ENCODE data around the gene FBXO38. TPM values are rescaled to one million over a fixed set of nuclear protein-coding genes. Genes with fewer than 3 reads are reported as not detected.

FBXO38 gene
- total RNA-seq, 1 donor from 2014 or later = 28.9 TPM

DNA sequence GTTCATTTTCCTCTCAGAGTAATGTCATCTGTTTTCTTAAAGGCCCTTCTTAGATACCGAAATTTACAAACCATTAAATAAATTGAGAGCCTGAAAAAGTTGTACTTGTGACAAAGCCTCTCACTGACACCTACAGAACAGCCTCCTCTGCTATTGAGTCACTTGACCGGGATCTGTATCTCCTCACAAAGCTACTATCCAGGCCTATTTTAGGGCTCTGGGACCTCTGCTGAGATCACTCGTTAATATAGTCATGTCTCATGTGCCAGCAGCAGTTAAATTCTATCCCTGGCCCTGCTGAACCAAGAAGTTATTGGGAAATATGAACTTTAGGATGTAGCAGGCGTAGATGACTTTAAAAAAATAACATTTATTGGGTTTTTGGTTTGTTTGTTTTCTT lies 31.1 kb downstream of the FBXO38 start:
- DNase-seq = no peak

DNA sequence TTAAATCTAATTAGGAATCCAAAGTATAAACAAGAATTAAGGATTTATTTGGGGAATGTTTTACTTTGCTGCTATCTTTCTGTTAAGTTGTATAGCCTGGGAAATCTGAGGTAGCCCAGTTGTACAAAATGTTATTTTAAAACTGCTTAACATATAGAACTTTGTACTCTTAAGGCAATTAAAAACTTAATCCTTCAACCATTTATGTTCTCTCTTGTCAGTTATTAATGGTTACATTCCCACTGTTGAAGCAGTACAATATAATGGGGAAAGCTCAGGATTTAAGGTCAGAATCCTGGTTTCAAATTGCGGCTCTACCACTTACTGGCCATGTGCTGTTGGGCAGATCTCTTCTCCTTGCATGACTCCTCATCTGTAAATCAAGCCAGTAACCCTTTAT lies 32.7 kb downstream of the FBXO38 start:
- ATAC-seq (ENCODE audit: poor library complexity) = no peak
- no peak for DNase-seq

More for the DNA sequence above, 31.1 kb downstream of the FBXO38 start:
- intact Hi-C loops (cut with DNase I) = no loop called here
- ATAC-seq (ENCODE audit: poor library complexity) = peak; percentile 81

DNA sequence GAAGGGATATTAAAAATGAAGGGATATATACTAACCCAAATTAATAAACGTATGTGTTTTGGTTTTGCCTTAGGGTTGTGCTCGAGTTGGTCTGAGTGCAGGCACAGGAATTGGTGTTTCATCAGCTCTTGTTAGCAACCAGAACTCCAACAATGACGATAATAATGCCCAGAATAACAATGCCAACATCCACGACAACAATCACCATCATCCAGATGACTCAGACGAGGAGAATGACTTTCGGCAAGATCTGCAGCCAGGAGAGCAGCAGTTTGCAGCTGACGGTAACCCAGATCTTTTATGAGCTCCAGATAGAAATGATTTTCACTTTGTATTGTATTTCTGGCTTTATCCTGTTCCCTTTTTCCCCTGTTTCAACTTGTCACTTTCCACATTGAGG lies 33.2 kb downstream of the FBXO38 start:
- ATAC-seq (ENCODE audit: poor library complexity) = peak; percentile 42
- intact Hi-C loops (cut with DNase I) = no loop called here
- DNase-seq = no peak

More for the DNA sequence above, 32.7 kb downstream of the FBXO38 start:
- intact Hi-C loops (cut with DNase I) = no loop called here

DNA sequence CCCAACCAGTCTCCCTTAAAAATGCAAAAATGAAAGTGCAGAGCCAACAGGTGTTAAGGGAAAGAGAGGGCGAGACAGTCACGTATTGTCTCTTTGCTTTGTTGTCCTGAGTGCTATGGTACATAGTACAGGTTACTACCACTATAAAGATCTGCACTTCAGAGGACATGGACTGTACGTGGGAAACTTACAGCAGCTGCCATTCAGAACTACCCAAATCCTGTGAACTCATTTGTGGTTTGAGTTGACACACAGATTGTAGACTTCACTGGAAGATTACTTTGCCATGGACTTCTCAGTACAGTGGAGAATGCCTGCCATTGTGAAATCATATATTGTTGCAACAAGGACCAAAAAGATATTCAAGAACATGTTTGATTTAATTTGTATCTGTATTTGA lies 34.8 kb downstream of the FBXO38 start:
- intact Hi-C loops (cut with DNase I) = no loop called here
- ATAC-seq (ENCODE audit: poor library complexity) = no peak

DNA sequence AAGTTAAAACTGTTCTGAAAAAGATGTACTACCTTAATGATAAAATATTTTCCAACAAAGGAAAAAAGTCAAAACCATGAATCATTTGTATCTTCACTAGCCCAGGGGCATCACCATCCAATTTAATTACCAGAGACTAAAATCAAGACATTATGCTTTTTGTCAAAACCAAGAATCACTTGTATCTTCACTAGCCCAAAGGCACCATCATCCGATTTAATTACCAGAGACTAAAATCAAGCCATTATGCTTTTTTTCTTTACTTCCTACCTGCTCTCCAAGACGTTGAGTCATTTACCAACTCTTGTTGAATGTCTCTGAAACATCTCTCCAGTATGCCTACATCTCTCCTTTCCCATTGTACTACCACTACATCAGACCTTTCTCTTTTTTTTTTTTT lies 37.9 kb downstream of the FBXO38 start:
- ATAC-seq (ENCODE audit: poor library complexity) (no peak), DNase-seq (no peak)
- intact Hi-C loops (cut with DNase I) = no loop called here

More for the DNA sequence above, 34.8 kb downstream of the FBXO38 start:
- no peak for DNase-seq

DNA sequence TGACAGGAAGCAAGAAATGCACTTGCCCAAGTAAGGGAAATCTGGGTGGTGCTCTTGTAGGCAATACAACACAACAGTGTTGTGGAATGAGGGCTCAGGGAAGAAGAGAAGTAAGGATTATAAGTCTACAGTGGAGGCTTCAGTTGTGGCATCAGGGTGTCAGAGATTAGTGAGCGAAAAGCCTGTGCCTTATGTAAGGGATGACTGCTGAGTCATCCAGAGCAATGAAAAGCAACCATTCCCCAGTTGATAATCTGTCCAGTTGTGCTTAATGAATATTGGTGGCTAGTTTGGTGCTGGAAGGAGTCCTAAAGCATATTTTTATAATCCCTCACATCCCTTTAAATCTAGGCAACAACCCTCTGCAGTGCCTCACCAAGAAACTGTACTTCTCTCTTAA lies 42.0 kb downstream of the FBXO38 start:
- ATAC-seq (ENCODE audit: poor library complexity) = no peak
- no peak for DNase-seq
- intact Hi-C loops (cut with DNase I) = no loop called here

DNA sequence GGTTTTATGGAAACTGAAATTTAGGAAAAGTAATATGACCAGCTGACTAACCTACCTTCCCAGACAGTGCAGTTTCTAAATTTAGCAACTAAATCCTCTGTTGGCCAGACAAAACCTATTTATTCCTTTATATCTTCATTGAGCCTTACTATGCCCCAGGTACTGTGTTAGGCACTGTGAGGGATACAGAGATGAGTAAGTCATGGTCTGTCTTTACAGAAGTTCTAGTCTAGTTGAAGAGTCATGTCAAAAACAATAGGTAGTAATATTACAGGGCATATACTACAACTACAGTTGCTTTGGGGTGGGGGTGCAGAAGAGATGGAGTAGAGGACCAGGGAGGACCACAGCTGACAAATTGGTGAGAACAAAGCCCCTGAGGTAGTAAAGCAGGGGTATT lies 42.8 kb downstream of the FBXO38 start:
- ATAC-seq (ENCODE audit: poor library complexity) (no peak), DNase-seq (no peak)
- intact Hi-C loops (cut with DNase I) = no loop called here

DNA sequence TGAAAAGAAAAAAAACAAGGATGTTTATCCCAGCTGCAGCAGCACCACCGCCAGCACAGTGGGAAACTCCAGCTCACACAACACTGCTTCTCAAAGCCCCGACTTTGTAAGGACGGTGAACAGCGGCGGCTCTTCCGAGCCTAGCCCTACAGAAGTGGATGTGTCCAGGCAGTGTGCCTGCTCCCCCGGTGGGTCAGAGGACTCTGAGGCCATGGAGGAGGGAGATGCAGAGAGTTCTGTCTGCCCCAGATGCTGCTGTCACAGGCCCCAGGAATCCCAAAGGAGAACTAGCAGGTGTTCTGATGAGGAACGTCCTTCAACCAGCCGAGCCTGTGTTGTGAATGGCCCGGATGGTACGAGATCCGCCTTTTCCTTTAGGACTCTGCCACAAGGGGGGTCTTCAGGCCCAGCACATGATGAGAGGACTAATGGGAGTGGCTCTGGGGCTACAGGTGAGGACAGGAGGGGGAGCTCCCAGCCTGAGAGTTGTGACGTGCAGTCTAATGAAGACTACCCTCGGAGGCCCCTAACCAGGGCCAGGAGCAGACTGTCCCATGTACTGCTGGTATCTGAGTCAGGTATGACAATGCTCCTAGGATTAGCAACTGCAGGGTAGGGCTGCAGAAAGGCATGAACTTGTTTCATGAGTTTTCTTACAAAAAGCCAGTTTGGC lies 43.7 kb downstream of the FBXO38 start:
- peak; percentile 53 for ATAC-seq (ENCODE audit: poor library complexity)
- intact Hi-C loops (cut with DNase I) = no loop called here
- DNase-seq = no peak

DNA sequence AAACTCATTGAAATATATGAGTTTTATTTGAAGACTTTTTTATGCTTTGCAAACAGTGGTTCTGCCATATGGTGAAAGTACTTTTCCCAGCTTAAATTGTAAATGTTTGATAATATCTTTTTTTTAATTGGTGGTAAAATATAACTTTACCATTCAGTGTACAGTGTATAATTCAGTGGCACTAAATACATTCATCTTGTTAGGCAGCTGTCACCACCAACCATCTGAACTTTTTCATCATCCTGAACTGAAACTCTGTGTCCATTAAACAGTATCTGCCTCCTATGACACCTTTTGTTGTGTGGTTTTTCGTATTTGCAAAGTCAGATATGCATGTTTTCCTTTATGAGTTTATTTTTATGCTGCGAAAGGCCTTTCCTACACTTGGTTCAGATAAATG lies 45.1 kb downstream of the FBXO38 start:
- intact Hi-C loops (cut with DNase I) = no loop called here
- ATAC-seq (ENCODE audit: poor library complexity) (no peak), DNase-seq (no peak)

DNA sequence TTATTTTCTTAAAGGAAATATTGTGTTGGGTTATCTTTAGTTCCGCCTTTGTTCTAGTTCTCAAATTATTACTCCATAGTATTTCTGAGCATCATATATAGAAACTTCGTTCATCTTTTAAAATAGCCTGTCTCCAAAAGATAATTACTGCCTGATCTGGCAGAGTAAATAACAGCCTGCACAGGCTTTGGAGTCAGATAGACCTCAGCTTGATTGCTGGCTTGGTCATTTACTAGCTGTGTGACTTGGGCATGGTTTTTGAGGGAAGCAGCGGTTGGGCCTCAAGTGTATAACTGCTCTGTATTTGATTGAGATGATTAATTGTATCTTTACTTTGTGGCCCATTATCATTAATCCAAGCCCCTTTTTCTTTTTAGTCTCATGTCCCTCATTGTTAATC lies 50.1 kb downstream of the FBXO38 start:
- DNase-seq (no peak), ATAC-seq (ENCODE audit: poor library complexity) (no peak)
- intact Hi-C loops (cut with DNase I) = no loop called here

DNA sequence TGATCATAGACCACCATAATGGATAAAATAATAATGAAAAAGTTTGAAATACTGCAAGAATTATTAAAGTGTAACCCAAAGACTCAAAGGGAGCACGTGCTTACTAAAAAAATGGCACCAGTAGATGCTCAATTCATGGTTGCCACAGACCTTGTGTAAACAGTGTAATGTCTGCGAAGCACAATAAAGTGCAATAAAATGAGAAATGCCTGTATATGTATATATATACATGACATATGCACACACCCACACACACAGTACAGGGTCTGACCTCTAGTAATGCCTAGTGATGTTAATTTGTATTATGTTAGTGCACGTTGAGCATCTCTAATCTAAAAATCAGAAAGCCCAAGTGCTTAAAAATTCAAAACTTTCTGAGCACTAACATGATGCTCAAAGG lies 52.3 kb downstream of the FBXO38 start:
- intact Hi-C loops (cut with DNase I) = no loop called here
- no peak for ATAC-seq (ENCODE audit: poor library complexity)
- DNase-seq = no peak

DNA sequence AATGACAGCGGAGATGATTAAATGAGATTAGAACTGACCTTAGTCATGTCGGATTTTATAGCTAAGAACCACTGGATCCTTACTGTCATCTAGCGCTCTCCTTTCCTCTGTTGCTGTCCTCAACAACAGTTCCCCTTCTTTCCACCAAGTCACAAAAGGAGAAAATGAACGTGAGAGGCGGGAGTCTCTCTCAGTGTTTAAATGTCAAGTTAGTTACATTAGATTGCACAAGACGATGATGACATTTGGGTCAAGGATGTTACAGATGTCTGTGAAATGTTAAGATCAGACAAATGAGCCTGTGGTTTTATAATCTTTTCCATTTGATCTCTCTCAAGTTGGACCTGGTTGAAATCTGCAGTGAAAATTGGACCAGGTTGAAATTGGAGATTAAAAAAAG lies 53.5 kb downstream of the FBXO38 start:
- ATAC-seq (ENCODE audit: poor library complexity) (no peak), DNase-seq (no peak)
- intact Hi-C loops (cut with DNase I) = no loop called here

DNA sequence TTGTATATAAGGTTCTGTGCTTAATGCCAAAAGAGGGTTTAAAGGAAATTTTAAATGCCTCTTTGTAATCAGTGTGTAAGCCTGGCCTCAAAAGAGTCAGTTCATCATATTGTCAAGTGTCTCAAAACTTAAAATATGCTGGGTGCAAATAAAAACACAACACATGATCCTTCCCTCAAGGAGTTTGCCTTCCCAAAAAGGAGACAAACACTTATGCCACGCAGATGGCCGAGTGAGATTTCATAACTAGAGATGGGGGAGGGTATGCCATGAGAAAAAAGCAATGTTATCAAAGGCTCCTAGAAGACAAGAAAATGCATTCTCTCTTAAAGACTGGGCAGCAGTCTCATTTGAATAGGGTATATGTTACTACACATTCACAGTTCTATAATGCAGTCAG lies 55.2 kb downstream of the FBXO38 start:
- ATAC-seq (ENCODE audit: poor library complexity) = no peak
- DNase-seq = no peak
- intact Hi-C loops (cut with DNase I) = no loop called here

DNA sequence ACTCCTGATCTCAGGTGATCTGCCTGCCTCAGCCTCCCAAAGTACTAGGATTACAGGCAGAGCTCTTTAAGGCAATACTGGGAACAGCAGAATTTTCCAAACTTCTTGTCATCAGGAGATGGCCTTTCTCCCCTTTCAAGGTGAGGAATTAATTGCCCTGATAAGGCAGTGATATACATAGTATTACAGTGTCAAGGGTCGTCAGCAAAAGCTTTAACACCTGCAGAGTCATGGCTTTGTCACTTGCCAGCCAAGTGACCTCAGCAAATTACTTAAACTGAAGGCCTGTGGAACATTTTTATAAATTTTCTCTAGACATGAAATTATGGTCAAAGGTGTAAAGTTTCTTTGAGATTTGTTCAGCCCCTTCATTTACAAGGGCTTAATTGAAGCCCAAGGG lies 59.5 kb downstream of the FBXO38 start:
- no peak for DNase-seq
- intact Hi-C loops (cut with DNase I) = loop anchor here (5.0 kb wide), 1 partner anchor 284 kb away; no protein-coding TSS in a partner anchor
- ATAC-seq (ENCODE audit: poor library complexity) = no peak

DNA sequence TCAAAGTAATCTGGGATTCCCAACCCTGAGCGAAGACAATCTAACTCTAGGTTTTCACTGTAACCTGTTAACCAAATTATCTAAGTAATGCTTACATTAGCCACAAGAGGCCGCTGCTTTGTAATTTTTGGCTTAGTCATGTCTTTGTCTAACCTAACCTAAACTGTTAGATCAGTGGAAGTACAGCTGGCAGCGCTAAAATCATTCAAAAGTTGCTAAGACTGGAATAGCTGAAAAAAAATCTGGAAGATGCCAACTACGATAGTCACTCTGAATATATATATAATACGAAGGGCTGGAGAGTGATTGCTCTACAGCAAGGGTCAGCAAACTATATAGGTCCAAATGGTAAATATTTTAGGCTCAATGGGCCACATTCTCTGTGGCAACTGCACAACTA lies 60.2 kb downstream of the FBXO38 start:
- DNase-seq (no peak), ATAC-seq (ENCODE audit: poor library complexity) (peak; percentile 84)
- intact Hi-C loops (cut with DNase I) = loop anchor here (5.0 kb wide), 1 partner anchor 283 kb away; no protein-coding TSS in a partner anchor

DNA sequence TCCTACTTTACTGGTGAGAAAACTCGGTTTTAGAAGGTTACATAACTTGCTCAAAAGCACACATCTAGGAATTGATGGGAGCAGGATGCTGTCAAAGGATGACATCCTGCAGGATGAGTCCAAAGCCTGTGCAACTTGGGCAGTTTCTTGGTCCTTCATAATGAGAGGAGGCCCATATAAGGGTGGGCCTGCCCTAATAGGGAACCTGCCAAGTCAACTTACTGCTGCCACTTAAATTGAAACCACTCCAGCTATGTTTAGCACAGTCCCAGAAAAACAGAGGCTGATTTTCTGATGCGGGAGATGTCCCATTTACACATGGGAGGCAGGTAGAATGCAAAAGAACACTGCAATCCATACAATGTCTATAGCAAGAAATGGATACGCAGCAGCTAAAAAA lies 61.8 kb downstream of the FBXO38 start:
- intact Hi-C loops (cut with DNase I) = no loop called here
- DNase-seq (no peak), ATAC-seq (ENCODE audit: poor library complexity) (peak; percentile 69)

DNA sequence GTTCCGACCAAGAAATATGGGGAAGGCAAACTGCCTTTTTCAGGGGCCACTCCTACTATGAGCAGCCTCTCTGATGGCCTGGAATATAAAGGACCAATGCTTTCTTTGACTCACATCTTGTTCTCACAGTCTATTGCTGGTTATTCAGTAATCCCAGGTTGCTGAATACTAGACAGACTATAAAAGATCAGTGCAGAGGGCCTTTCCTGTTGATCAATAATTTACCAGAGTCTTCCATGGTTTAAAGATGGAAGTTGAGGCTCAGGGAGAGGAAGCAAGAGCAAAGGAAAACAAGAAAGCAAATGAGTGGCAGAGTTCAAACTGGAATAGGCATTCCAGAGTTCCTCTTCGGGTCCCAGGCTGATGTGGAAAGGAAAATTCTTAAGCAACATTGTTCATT lies 62.9 kb downstream of the FBXO38 start:
- intact Hi-C loops (cut with DNase I) = no loop called here
- ATAC-seq (ENCODE audit: poor library complexity) = no peak
- no peak for DNase-seq

DNA sequence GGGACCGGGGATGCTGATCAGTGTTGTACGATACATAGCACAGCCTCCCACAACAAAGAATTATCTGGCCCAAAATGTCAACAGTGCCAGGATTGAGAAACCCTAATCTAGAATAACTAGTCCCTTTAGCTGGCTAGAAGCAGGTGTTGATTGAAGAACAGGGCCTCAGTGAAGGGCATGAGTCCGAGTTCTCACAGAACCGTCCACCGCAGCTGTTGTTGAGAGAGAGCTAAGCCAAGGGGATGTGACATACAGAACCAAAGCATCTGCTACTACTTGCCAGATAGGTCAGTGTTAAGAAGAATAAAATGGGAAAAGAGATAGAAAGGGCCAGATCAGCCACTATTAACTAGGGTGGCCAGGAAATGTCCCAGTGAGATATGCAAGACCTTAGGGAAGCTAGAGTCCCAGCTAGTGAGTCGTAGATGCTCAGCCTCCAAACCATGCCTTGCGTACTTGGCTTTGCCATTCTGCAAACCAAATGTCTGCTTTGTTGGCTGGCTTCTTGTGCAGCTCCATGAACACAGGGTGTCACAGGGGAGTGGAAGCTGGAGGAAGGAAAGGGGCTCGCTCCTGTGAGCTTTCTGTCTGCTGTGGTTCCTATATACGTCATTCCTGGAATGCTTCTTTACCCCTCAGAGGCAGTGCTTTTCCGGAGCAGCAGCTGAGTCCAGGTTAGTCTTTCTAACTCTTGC lies 68.9 kb downstream of the FBXO38 start:
- intact Hi-C loops (cut with DNase I) = no loop called here
- peak; percentile 54 for DNase-seq
- ATAC-seq (ENCODE audit: poor library complexity) = peak; percentile 80

DNA sequence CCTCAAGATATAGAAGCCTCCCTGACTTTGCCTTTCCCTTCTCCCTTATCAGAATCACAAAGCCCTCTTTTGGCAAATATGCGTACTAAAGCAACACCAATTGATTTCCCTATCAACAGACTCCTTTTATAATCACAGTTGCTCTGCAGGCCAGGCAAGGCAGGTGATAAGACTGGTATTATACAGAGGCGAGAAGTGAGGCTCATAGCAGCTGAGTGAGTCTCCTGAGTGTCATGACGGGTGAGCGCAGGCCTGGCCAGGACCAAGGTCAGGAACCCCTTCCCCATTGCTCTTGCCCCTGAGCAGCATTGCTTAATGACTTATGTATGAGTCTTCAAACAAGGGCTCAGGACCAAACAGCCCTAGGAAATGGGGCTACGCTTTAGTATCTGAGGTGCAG lies 70.8 kb downstream of the FBXO38 start:
- DNase-seq (peak; percentile 44), ATAC-seq (ENCODE audit: poor library complexity) (peak; percentile 73)
- intact Hi-C loops (cut with DNase I) = no loop called here

DNA sequence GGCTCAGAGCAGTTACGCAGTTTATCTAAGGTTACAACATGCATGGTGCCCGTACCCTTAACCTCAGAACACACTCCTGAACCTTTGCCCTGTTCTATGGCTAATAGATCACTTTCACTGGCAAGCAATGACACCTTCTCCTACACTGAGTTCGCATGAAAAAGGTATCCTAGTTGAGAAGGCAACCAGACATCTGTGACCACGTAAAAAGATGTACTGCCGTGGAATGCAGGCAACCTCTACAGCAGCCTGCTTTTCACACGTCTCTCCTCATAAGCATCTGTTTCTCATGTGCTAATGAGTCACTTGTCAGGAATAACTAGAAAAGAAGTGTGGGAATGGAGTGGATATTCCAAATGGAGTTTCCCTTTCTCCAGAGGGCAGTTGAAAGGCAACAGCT lies 71.4 kb downstream of the FBXO38 start:
- peak; percentile 50 for ATAC-seq (ENCODE audit: poor library complexity)
- no peak for DNase-seq
- intact Hi-C loops (cut with DNase I) = no loop called here
